Measurements from ENCODE around the gene MYOG.

GRCh38 chr1:203120325-203121153 lies 34.7 kb upstream of the MYOG start:
- TF ChIP-seq, protein P1, sequence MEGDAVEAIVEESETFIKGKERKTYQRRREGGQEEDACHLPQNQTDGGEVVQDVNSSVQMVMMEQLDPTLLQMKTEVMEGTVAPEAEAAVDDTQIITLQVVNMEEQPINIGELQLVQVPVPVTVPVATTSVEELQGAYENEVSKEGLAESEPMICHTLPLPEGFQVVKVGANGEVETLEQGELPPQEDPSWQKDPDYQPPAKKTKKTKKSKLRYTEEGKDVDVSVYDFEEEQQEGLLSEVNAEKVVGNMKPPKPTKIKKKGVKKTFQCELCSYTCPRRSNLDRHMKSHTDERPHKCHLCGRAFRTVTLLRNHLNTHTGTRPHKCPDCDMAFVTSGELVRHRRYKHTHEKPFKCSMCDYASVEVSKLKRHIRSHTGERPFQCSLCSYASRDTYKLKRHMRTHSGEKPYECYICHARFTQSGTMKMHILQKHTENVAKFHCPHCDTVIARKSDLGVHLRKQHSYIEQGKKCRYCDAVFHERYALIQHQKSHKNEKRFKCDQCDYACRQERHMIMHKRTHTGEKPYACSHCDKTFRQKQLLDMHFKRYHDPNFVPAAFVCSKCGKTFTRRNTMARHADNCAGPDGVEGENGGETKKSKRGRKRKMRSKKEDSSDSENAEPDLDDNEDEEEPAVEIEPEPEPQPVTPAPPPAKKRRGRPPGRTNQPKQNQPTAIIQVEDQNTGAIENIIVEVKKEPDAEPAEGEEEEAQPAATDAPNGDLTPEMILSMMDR (conservative IDR thresholded peaks at IDR 0.05; ENCODE audit: low read length): no peak
- TF ChIP-seq EZH2phosphoT487 (IDR thresholded peaks at IDR 0.05; ENCODE audit: borderline replicate concordance, low read depth, low read length): no peak
